ENCODE results near the gene LRRC8B. TPM values are rescaled to one million over a fixed set of nuclear protein-coding genes. Genes with fewer than 3 reads are reported as not detected.

Gene LRRC8B
- total RNA-seq, 1 experiment from 2014 or later = 14.8 TPM

DNA sequence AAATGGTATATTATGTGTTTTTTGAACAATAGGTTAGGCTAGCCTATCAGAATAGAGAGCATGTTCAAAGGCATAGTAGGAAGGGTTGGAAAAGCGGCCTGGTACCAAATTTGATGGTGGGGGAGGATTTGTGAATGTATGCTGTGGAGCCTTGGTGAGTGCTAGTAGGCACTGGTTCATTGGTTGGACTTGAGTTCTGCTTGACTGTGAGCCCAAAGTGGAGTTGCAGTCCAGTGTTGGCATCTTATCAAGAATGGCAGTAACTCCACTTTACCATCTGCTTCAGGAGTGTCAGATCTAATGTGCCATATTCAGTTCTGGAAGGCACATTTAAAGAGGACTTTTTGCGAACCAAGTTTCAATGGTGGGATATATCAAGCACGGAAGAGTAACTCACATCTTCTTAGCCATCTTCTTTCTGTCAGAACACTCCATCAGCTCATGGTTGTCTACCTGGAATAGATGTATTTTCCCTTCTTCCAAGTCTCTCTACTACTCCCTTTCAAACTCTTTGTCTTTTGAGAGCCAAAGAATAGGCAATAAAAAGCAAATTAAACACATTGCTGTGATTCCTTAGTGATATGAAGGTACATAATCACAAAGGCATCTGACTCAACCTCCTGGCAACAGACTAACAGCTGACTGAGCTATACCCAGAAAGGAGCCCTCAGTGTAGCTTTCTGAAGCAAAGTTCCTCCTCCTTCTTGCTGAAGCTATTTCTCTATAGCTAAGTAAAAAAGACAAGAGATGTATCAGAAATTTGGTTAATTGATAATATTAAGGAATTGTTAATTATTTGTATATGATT is 21.7 kb downstream of the LRRC8B start:
- H3K27me3 ChIP-seq (ENCODE audit: low read length) = no peaks in the 10 kb centered on the region
- no peaks in the 10 kb centered on the region for H3K9me3 ChIP-seq (ENCODE audit: low read length)
- no peaks in the 10 kb centered on the region for H4K20me1 ChIP-seq (ENCODE audit: insufficient read depth, low read depth, low read length)
- H2AFZ ChIP-seq (ENCODE audit: low read length) = no peak overlapping the region
- peaks cover 44% of the 10 kb centered on the region for H3K4me1 ChIP-seq (ENCODE audit: low read length)
- no peaks in the 10 kb centered on the region for H3K9me2 ChIP-seq (replicated peaks; ENCODE audit: insufficient read depth, low read length)
- H3K36me3 ChIP-seq (ENCODE audit: insufficient read depth, low read length) = no peaks in the 10 kb centered on the region
- peak overlapping the region; percentile 23; the same call in 1 of the 2 replicates for H3K27ac ChIP-seq (ENCODE audit: low read length)
- peaks cover 79% of the 10 kb centered on the region for H3K79me2 ChIP-seq (ENCODE audit: low read length)
- H3K4me2 ChIP-seq (ENCODE audit: low read depth, low read length, poor library complexity, severe bottlenecking) = no peak overlapping the region
- peak; percentile 50 for DNase-seq
- no peak overlapping the region for H3K4me3 ChIP-seq (ENCODE audit: low read length)
- H3K9ac ChIP-seq (ENCODE audit: low read length) = no peak overlapping the region

DNA sequence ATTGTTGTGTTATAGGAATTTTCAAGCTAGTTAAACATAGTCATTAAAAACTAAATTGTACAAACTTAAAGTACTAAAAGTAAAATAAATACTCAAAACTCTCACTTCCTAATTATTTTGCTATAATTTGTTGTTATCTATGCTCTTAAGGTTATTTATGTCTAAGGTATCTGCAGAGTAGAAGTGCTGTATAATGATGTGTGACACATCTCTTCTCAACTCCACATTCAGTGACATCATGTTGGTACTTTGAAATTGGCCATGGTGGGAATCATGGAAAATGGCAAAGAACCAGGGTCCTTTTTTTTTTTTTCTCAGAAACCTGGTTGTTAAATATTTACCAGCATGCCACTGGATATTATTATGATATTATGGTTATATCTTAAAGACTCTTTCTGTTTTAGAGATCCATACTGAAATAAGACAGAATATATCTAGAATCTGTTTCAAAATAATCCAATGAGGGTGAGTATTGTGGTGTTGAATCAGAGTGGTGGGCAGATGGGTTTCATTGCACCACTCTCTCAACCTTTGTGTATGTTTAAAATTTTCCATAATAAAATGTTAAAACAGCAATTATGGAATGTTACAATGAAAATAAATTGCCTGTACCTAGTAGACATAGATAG is 22.4 kb downstream of the LRRC8B start:
- H3K4me1 ChIP-seq (ENCODE audit: low read length) = peaks cover 51% of the 10 kb centered on the region
- no peaks in the 10 kb centered on the region for H3K36me3 ChIP-seq (ENCODE audit: insufficient read depth, low read length)
- no peaks in the 10 kb centered on the region for H3K27me3 ChIP-seq (ENCODE audit: low read length)
- H3K9ac ChIP-seq (ENCODE audit: low read length) = no peak overlapping the region
- no peak for DNase-seq
- no peaks in the 10 kb centered on the region for H4K20me1 ChIP-seq (ENCODE audit: insufficient read depth, low read depth, low read length)
- H2AFZ ChIP-seq (ENCODE audit: low read length) = no peak overlapping the region
- H3K9me2 ChIP-seq (replicated peaks; ENCODE audit: insufficient read depth, low read length) = no peaks in the 10 kb centered on the region
- peak overlapping the region; percentile 23 for H3K4me2 ChIP-seq (ENCODE audit: low read depth, low read length, poor library complexity, severe bottlenecking)
- no peak overlapping the region for H3K4me3 ChIP-seq (ENCODE audit: low read length)
- peak overlapping the region; percentile 23; the same call in 1 of the 2 replicates for H3K27ac ChIP-seq (ENCODE audit: low read length)
- H3K9me3 ChIP-seq (ENCODE audit: low read length) = no peaks in the 10 kb centered on the region
- peaks cover 84% of the 10 kb centered on the region for H3K79me2 ChIP-seq (ENCODE audit: low read length)

- Histone ChIP-seq H3K79me2 (ENCODE audit: low read length) (peaks cover 80% of the 10 kb centered on the region), H4K20me1 (ENCODE audit: insufficient read depth, low read depth, low read length) (no peaks in the 10 kb centered on the region), H3K9ac (ENCODE audit: low read length) (no peak overlapping the region), H3K27me3 (ENCODE audit: low read length) (no peaks in the 10 kb centered on the region), H3K27ac (ENCODE audit: low read length) (peak overlapping the region; percentile 48; the same call in 1 of the 2 replicates), H3K9me2 (replicated peaks; ENCODE audit: insufficient read depth, low read length) (no peaks in the 10 kb centered on the region), H2AFZ (ENCODE audit: low read length) (no peak overlapping the region), H3K4me3 (ENCODE audit: low read length) (no peak overlapping the region), H3K4me1 (ENCODE audit: low read length) (peaks cover 57% of the 10 kb centered on the region), H3K36me3 (ENCODE audit: insufficient read depth, low read length) (no peaks in the 10 kb centered on the region), H3K9me3 (ENCODE audit: low read length) (no peaks in the 10 kb centered on the region), H3K4me2 (ENCODE audit: low read depth, low read length, poor library complexity, severe bottlenecking) (peak overlapping the region; percentile 23)
- DNase-seq = no peak
These were observed 23.0 kb downstream of the LRRC8B start for GRCh38 chr1:89547563-89548116.

DNA sequence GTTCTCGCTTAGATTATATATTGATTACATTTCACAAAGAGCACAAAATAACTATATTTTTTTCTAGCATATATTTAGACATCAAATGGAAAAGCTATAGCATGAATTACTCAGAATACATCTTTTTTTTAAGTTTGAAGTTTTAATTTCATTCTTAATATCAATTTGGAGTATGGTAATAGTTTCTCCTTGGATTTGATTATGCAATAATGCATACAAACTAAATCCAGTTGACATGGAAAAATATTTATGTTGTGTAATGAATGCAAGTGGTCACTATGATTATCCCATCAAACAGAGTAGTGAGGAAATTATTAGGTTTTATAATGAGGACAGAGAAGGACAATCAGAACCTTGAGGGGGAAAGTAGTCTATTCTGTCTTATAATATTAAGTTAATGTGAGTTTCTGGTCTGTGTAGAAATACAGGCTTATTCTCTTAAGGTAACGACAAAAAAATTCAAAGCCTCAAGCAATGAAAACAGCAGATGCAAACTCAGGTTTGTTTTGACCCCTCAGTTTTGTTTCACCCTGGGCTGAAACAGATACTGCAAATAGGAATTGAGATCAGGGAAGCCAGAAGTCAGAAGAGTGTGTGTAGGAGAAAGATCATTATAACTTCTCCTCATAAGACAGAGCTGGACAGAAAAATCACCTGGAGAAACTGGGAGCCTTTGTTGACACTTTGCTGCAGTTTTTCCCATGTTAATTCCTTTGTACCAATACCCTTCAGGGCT is 23.7 kb downstream of the LRRC8B start:
- H3K4me1 ChIP-seq (ENCODE audit: low read length) = peaks cover 64% of the 10 kb centered on the region
- no peaks in the 10 kb centered on the region for H3K27me3 ChIP-seq (ENCODE audit: low read length)
- H3K4me2 ChIP-seq (ENCODE audit: low read depth, low read length, poor library complexity, severe bottlenecking) = no peak overlapping the region
- H3K36me3 ChIP-seq (ENCODE audit: insufficient read depth, low read length) = no peaks in the 10 kb centered on the region
- no peaks in the 10 kb centered on the region for H3K9me3 ChIP-seq (ENCODE audit: low read length)
- H3K9me2 ChIP-seq (replicated peaks; ENCODE audit: insufficient read depth, low read length) = no peaks in the 10 kb centered on the region
- no peak overlapping the region for H2AFZ ChIP-seq (ENCODE audit: low read length)
- H3K9ac ChIP-seq (ENCODE audit: low read length) = no peak overlapping the region
- DNase-seq = no peak
- H3K4me3 ChIP-seq (ENCODE audit: low read length) = no peak overlapping the region
- peak overlapping the region; percentile 48 for H3K27ac ChIP-seq (ENCODE audit: low read length)
- no peaks in the 10 kb centered on the region for H4K20me1 ChIP-seq (ENCODE audit: insufficient read depth, low read depth, low read length)
- peaks cover 82% of the 10 kb centered on the region for H3K79me2 ChIP-seq (ENCODE audit: low read length)

- H3K9me2 ChIP-seq (replicated peaks; ENCODE audit: insufficient read depth, low read length) = no peaks in the 10 kb centered on the region
- no peak overlapping the region for H3K4me2 ChIP-seq (ENCODE audit: low read depth, low read length, poor library complexity, severe bottlenecking)
- no peaks in the 10 kb centered on the region for H4K20me1 ChIP-seq (ENCODE audit: insufficient read depth, low read depth, low read length)
- no peak overlapping the region for H3K4me3 ChIP-seq (ENCODE audit: low read length)
- H3K36me3 ChIP-seq (ENCODE audit: insufficient read depth, low read length) = no peaks in the 10 kb centered on the region
- 0 out of 2 replicates have a peak overlapping the region, but pooled peaks have one; percentile 82 for H3K27ac ChIP-seq (ENCODE audit: low read length)
- no peaks in the 10 kb centered on the region for H3K9me3 ChIP-seq (ENCODE audit: low read length)
- no peaks in the 10 kb centered on the region for H3K27me3 ChIP-seq (ENCODE audit: low read length)
- no peak overlapping the region for H3K9ac ChIP-seq (ENCODE audit: low read length)
- H2AFZ ChIP-seq (ENCODE audit: low read length) = no peak overlapping the region
- no peak for DNase-seq
- peaks cover 87% of the 10 kb centered on the region for H3K79me2 ChIP-seq (ENCODE audit: low read length)
- peaks cover 63% of the 10 kb centered on the region for H3K4me1 ChIP-seq (ENCODE audit: low read length)
These were observed 26.4 kb downstream of the LRRC8B start for GRCh38 chr1:89550995-89551394.

GRCh38 chr1:89552471-89553081 is 27.9 kb downstream of the LRRC8B start:
- H3K4me3 ChIP-seq (ENCODE audit: low read length) = peak overlapping the region; percentile 39
- peak overlapping the region; percentile 47 for H2AFZ ChIP-seq (ENCODE audit: low read length)
- H4K20me1 ChIP-seq (ENCODE audit: insufficient read depth, low read depth, low read length) = no peaks in the 10 kb centered on the region
- DNase-seq = peak; percentile 80
- peaks cover 86% of the 10 kb centered on the region for H3K79me2 ChIP-seq (ENCODE audit: low read length)
- H3K9me3 ChIP-seq (ENCODE audit: low read length) = no peaks in the 10 kb centered on the region
- H3K9me2 ChIP-seq (replicated peaks; ENCODE audit: insufficient read depth, low read length) = no peaks in the 10 kb centered on the region
- H3K36me3 ChIP-seq (ENCODE audit: insufficient read depth, low read length) = no peaks in the 10 kb centered on the region
- no peaks in the 10 kb centered on the region for H3K27me3 ChIP-seq (ENCODE audit: low read length)
- peaks cover 47% of the 10 kb centered on the region for H3K4me1 ChIP-seq (ENCODE audit: low read length)
- H3K27ac ChIP-seq (ENCODE audit: low read length) = peak overlapping the region; percentile 82
- H3K4me2 ChIP-seq (ENCODE audit: low read depth, low read length, poor library complexity, severe bottlenecking) = peak overlapping the region; percentile 76
- H3K9ac ChIP-seq (ENCODE audit: low read length) = peak overlapping the region; percentile 38

- Histone ChIP-seq H3K4me2 (ENCODE audit: low read depth, low read length, poor library complexity, severe bottlenecking) (peak overlapping the region; percentile 76), H3K4me3 (ENCODE audit: low read length) (peak overlapping the region; percentile 39), H2AFZ (ENCODE audit: low read length) (no peak overlapping the region), H3K9me3 (ENCODE audit: low read length) (no peaks in the 10 kb centered on the region), H3K79me2 (ENCODE audit: low read length) (peaks cover 85% of the 10 kb centered on the region), H3K27ac (ENCODE audit: low read length) (peak overlapping the region; percentile 82), H3K9ac (ENCODE audit: low read length) (peak overlapping the region; percentile 38; the same call in 1 of the 2 replicates), H3K9me2 (replicated peaks; ENCODE audit: insufficient read depth, low read length) (no peaks in the 10 kb centered on the region), H4K20me1 (ENCODE audit: insufficient read depth, low read depth, low read length) (no peaks in the 10 kb centered on the region), H3K27me3 (ENCODE audit: low read length) (no peaks in the 10 kb centered on the region), H3K4me1 (ENCODE audit: low read length) (peaks cover 41% of the 10 kb centered on the region), H3K36me3 (ENCODE audit: insufficient read depth, low read length) (no peaks in the 10 kb centered on the region)
- no peak for DNase-seq
These were observed 28.5 kb downstream of the LRRC8B start for GRCh38 chr1:89553157-89553556.

All from Karpas-422 (cell line).